Esophagus mucosa (tissue), 1 donor: Measurements from ENCODE around the gene HPSE2. TPM values are rescaled to one million over a fixed set of nuclear protein-coding genes. Genes with fewer than 3 reads are reported as not detected.
"Not testable (repeated sequence)": the region's sequence is repeated elsewhere in the genome, so short reads cannot be mapped to it uniquely, and the experiment has no call there.

Source experiments
- ATAC-seq: fragments of 200-7000 bp; cut with Tn5 transposase; one replicate; pipeline ENCODE4 v1.9.1; 2020
- total RNA-seq: library from RNA; stranded (reverse); gene quantifications from one replicate; pipeline ENCODE4 v1.2.4, GENCODE V29; 2023
- donor health status: DM: yes; HTN: yes; CAD: no.

The HPSE2 gene
- total RNA-seq, 1 donor from 2014 or later, result 0.20 TPM

GRCh38 chr10:98610301-98610700, 625.4 kb downstream of the HPSE2 start:
- ATAC-seq, result no peak

DNA sequence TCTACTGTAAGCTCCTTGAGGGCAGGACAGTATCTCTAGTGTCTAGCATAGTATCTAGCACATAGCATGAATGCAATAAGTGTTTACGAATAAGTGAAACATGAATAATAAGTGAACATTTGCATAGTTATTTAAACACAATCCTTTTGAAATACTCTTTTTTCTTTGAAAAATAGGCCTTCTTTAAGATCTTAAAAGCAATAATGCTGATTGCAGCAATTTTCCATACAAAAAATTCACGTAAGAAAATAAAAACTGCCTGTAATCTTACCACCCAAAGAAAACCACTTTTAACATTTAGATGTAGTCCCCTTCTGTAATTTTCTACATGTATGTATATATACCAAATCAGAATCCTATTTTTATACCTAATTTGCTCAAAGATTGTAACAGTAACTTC, 626.4 kb downstream of the HPSE2 start:
- ATAC-seq, result no peak

GRCh38 chr10:98608411-98608810, 627.2 kb downstream of the HPSE2 start:
- ATAC-seq, result no peak

GRCh38 chr10:98602224-98602623, 633.4 kb downstream of the HPSE2 start:
- ATAC-seq, result no peak

DNA sequence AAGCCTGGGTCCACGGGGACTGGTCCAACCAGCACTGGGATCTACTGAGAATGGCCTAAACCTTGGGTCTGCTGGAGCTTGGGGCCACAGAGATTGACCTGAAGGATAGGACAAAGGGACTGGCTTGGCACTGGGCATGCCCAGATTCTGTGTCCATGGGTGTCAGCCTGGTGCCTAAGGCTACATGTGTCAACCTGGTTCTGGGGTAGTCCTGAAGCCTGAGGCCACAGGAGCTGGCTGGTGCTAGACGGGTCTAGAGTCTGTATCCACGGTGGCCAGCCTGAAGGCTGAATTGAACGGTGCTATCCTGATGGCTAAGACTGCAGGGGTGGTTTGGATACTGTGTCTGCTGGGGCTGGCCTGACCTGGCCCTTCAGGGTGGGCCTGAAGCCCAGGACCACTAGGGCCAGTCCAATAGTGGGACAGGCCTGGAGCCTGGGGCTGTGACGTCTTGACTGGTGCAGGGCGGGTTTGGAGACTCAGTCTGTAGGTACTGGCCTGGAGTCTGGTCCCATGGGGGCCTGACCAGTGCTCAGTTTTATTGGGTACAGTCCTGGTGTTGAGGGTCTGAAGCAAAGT, 636.5 kb downstream of the HPSE2 start:
- peak; percentile 13 for ATAC-seq

- ATAC-seq, result no peak
Observed at GRCh38 chr10:98596404-98596803, 639.2 kb downstream of the HPSE2 start.

DNA sequence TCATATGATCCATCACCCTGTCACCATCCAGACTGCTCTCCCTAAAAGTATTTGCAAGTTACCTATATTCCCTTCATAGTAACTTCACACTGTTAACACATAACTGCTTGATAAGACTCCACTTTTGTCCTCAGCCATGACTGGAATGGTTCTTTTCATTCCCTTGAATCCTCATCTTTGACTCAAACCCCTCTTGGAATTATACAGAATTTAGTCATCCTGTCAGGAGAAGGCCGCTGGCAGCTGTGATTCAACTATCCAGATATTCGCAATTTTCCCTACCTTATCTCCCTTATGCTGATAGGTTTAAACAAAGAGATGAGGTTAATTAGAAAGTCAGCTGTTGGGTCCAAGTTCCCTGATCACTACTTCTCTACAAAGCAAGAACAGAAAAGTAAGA, 646.0 kb downstream of the HPSE2 start:
- no peak for ATAC-seq

DNA sequence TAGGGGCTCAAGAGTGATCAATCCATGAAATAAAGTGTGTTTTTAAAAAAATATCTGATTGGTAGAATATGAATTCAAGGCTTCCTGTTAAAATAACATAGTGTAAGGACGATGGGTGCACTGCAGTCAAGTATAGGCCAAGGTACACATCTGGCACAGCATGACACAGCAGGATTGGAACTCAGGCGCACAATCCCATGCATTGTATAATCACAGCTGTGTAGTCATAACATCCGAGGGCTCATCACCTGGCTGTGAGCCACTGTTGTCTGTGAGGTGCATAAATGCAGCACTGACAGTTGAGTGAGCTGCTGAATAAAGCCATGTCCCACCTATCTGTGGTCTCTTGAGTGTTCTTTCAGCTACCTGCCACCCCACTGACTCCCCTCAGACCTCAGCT, 646.6 kb downstream of the HPSE2 start:
- peak; percentile 26 for ATAC-seq

GRCh38 chr10:98587156-98587837, 648.4 kb downstream of the HPSE2 start:
- peak; percentile 43 for ATAC-seq

GRCh38 chr10:98586096-98586495, 649.6 kb downstream of the HPSE2 start:
- ATAC-seq, result no peak

DNA sequence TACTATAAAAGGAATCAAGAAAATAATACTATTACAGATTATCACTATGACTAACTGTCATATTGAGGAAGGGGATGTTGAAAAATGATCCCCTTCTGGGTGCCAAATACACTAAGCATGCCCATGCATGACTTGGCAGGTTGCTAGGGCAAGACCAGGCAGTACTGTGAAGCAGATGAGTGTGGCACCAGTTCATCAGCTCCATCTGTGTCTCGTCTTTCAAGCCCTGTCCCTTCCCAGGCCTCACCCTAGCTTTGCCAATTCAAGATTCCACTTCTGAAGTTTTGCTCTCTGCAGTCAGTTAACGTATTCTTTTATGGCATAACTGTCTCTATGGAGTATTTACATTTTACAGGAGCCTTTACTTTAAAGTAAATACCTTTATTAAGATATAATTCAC, 653.3 kb downstream of the HPSE2 start:
- no peak for ATAC-seq

DNA sequence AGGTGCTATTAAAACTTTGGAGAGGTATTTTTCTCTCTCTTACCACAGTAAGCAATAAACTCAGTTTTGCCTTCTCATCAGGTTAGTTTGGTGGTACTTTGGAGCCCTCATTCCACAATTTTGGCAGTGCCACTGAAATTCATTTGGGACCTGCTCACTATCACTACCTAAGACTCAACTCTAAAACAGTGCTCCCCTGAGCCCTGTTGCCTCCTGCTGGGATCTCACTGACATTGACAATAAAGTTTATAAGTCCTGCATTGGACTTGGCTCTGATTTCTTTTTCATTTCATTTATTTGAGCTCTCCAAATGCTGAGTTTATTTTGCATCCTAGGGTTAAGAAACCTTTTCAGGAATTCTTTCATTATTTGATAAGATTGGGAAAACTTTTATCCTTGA, 658.1 kb downstream of the HPSE2 start:
- ATAC-seq, result no peak

- ATAC-seq, result no peak
Observed at GRCh38 chr10:98577168-98577567, 658.5 kb downstream of the HPSE2 start.

- no peak for ATAC-seq
Observed at GRCh38 chr10:98576096-98576495, 659.6 kb downstream of the HPSE2 start.

DNA sequence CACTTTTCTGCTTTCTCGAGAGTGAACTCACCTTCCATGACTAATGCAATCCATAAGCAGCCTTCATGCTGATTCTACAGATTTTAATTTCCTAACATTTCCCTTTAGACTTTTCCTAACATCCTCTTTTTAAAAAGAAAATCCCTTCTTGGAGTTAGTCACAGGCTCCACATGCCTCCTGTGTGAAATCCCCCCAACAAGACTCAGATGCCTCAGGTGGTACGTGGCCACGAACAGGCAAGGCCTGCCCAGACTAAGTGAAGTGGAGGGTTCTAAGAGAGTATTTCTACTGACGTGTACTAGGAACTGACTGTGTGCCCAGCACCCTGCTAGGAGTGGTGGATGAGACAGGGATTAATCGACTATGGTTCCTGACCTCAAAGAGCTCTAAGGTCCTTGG, 663.1 kb downstream of the HPSE2 start:
- no peak for ATAC-seq

DNA sequence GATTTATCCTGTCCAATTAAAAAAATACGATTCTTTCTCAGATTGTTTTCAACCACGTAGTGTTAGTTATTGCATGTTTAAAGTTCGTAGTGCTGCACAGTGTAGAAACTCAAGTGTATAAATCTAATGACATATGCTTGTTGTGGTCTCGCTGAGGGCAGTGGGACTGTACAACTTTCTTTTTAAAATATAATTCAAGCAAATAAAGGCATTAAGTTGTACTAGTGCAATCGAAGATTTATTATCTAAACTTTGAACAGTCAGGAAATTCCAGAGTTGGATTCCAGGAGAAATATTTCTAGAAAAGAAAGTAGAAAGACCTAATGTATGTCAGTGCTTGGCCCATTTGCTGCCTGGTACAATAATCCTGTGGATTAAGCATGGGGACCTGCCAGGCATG, 664.8 kb downstream of the HPSE2 start:
- ATAC-seq, result no peak

GRCh38 chr10:98569853-98570252, 665.8 kb downstream of the HPSE2 start:
- ATAC-seq, result no peak

GRCh38 chr10:98568551-98568950, 667.1 kb downstream of the HPSE2 start:
- no peak for ATAC-seq

- no peak for ATAC-seq
Observed at GRCh38 chr10:98567391-98568133, 668.1 kb downstream of the HPSE2 start.

- no peak for ATAC-seq
Observed at GRCh38 chr10:98563811-98564210, 671.8 kb downstream of the HPSE2 start.

DNA sequence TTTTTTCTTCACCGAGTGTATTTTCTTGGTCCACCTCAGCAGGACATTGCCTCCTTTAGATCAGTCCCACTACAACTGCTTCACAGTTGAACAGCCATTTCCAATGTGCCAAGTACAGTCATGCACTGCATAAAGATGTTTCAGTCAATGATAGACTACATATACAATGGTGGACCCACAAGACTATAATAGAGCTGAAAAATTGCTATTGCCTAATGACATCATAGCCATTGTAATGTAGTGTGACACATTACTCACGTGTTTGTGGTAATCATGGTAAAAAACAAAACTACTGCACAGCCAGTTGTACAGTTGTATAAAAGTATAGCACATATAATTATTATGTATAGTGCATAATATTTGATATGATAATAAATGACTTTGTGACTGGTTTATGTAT, 675.1 kb downstream of the HPSE2 start:
- ATAC-seq, result no peak

DNA sequence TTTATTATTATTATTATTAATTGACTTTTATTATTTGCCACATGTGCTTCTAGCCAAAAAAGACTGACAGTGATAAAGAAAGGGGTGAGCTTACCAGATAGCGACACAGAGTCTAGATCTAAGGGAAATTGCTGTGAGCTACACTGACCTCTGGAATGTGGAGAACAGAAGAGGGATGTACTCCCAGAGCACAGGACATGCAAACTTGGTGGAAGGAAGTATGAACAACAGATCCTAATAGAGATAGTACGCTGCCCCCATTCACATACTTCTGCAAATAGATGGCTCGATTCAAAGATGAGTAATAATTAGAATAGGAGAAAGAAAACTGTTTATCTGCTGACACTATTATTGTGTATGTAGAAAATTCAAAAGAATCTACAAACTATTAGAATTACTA, 679.6 kb downstream of the HPSE2 start:
- no peak for ATAC-seq

GRCh38 chr10:98555021-98555619, 680.5 kb downstream of the HPSE2 start:
- no peak for ATAC-seq

DNA sequence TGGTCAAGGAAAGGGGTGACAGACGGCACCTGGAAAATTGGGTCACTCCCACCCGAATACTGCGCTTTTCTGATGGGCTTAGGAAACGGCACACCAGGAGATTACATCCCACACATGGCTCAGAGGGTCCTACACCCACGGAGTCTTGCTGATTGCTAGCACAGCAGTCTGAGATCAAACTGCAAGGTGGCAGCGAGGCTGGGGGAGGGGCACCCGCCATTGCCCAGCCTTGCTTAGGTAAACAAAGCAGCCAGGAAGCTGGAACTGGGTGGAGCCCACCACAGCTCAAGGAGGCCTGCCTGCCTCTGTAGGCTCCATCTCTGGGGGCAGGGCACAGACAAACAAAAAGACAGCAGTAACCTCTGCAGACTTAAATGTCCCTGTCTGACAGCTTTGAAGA, 694.1 kb downstream of the HPSE2 start:
- ATAC-seq, result not testable (repeated sequence)
